Measurements from ENCODE around the gene TMC2.

TMC2 gene

DNA sequence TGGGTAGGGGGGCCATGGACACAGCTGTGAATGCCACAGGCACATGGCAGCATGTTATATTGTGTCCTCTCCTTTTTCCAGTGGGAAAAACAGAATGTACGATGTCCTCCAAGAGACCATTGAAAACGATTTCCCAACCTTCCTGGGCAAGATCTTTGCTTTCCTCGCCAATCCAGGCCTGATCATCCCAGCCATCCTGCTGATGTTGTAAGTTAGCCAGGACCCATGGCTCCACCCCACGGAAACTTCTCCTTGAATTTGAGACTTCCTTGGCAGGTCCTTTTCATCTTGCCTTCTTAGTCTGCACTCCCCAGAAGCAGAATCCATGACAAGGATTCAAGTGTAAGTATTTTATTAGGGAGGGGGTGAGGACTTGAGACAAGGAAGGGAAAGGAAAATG, 87.8 kb downstream of the TMC2 start:
- Mint-ChIP-seq H3K27me3 (peaks cover 28% of the 10 kb centered on the region), H3K4me1 (no peaks in the 10 kb centered on the region), H3K4me3 (no peak overlapping the region), H3K36me3 (ENCODE audit: insufficient read depth) (no peaks in the 10 kb centered on the region), H3K9me3 (no peaks in the 10 kb centered on the region), H3K27ac (ENCODE audit: low read depth) (no peak overlapping the region)
- DNase-seq (ENCODE audit: low spot score in 2 of 2), result no peak
- no peak for ATAC-seq (replicated peaks; ENCODE audit: extremely low read depth, poor library complexity, severe bottlenecking)

DNA sequence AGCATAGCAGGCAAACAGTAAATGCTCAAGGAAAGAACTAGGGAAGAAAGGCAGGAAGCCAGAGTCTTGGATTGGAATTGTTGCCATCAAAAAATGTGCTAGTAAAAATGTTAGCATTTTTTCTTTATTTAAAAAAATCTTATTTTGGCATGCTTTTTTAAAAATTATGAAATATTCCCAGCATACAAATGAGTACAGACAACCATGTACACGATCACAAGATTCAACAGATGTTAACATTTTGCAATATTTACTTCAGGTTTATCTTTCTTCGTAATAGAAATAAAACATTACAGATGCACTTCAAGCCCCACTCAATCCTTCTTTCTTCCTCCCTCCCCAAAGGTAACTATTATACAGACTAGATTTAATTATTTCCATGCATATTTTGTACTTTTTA, 88.7 kb downstream of the TMC2 start:
- ATAC-seq (replicated peaks; ENCODE audit: extremely low read depth, poor library complexity, severe bottlenecking) (no peak), DNase-seq (ENCODE audit: low spot score in 2 of 2) (no peak)
- H3K4me1 Mint-ChIP-seq, result no peaks in the 10 kb centered on the region
- H3K36me3 Mint-ChIP-seq (ENCODE audit: insufficient read depth), result no peaks in the 10 kb centered on the region
- H3K9me3 Mint-ChIP-seq, result no peaks in the 10 kb centered on the region
- H3K27me3 Mint-ChIP-seq, result peaks cover 20% of the 10 kb centered on the region
- no peak overlapping the region for H3K27ac Mint-ChIP-seq (ENCODE audit: low read depth)
- H3K4me3 Mint-ChIP-seq, result no peak overlapping the region

DNA sequence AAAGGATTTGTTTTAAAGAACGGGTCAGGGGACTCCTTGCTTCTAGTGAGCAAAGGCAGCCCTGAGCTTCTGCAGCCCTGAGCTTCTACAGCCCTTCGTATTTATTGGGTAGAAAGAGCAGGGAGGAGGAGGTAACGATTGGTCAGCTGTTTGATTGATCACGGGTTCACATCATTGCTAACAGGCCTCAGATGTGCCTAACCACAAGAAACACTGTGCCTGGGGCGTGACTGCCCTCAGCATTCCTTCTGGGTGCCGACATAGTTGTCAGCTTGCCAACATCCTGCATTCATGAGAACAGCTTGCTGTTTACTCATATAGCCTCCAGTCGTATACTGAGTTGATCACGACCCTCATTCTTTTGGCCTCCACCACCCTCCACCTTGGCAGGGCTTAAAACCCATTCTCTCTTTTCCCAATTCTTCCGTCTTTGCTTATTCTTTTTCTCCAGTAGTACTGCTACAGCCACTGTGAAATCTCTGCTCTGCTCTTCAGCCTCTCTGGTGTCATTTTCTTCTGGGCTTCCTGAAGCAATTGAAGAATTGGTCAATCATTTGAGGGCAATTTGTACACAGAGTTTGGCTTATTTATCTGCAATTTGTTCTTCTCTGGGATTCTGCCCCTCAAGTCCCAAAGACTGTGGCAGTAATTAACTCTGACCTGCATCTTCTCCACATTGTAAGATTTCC, 90.6 kb downstream of the TMC2 start:
- no peak overlapping the region for H3K27ac Mint-ChIP-seq (ENCODE audit: low read depth)
- no peaks in the 10 kb centered on the region for H3K36me3 Mint-ChIP-seq (ENCODE audit: insufficient read depth)
- no peak for DNase-seq (ENCODE audit: low spot score in 2 of 2)

DNA sequence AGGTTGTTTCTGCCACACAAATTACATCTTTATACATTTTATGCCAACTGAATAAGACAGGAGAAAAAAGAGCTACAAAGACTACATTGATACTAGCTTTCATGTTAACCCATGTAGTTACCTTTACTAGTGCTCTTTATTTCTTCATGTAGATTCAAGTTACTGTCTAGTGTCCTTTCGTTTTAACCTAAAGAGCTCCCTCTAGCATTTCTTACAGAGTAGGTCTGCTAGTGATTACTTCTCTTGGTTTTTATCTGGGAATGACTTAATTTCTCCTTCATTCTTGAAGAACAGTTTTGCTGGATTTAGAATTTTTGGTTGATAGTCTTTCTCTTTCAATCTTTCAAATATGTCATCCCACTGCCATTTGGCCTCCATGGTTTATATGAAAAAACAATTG, 94.9 kb downstream of the TMC2 start:
- no peak overlapping the region for H3K27ac Mint-ChIP-seq (ENCODE audit: low read depth)
- no peaks in the 10 kb centered on the region for H3K9me3 Mint-ChIP-seq
- no peaks in the 10 kb centered on the region for H3K36me3 Mint-ChIP-seq (ENCODE audit: insufficient read depth)
- H3K27me3 Mint-ChIP-seq, result peaks cover 21% of the 10 kb centered on the region
- DNase-seq (ENCODE audit: low spot score in 2 of 2) (no peak), ATAC-seq (replicated peaks; ENCODE audit: extremely low read depth, poor library complexity, severe bottlenecking) (no peak)
- no peak overlapping the region for H3K4me3 Mint-ChIP-seq
- H3K4me1 Mint-ChIP-seq, result peaks cover 1% of the 10 kb centered on the region

More for the DNA sequence above, 90.6 kb downstream of the TMC2 start:
- Mint-ChIP-seq H3K27me3 (peaks cover 27% of the 10 kb centered on the region), H3K9me3 (no peaks in the 10 kb centered on the region), H3K4me3 (no peak overlapping the region), H3K4me1 (no peaks in the 10 kb centered on the region)
- no peak for ATAC-seq (replicated peaks; ENCODE audit: extremely low read depth, poor library complexity, severe bottlenecking)

DNA sequence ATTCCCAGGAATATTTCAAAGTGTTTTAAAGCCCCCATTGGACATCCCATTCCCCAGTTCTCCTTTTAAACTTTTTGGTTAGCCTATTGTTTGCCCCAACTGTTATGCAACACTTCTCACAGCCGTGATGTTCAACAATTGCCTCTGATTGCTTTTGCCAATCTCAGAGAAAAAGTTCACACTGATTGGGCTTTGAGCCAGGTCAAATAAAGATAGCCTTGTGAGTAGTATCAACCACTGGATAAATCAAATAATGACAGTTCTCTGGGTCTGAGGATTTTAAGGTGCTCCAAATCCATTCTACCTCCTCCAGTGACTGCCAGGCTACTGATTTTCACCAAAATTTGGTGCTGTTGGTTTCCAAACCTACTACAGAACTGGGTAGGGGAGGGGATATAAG, 97.0 kb downstream of the TMC2 start:
- no peak for ATAC-seq (replicated peaks; ENCODE audit: extremely low read depth, poor library complexity, severe bottlenecking)
- no peak overlapping the region for H3K27ac Mint-ChIP-seq (ENCODE audit: low read depth)

DNA sequence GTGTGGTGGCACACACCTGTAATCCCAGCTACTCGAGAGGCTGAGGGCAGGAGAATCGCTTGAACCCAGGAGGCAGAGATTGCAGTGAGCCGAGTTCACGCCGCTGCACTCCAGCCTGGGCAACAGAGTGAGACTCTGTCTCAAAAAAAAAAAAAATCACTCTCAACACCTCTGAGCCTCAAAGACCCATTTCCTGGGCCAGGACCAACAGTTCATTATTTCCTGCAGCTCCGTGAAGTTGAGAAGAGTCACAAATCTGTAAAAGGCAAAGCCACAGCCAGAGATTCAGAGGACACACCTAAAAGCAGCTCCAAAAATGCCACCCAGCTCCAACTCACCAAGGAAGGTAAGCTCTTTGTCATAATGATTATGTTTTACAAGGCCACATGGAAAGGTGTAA, 100.9 kb downstream of the TMC2 start:
- DNase-seq (ENCODE audit: low spot score in 2 of 2) (no peak), ATAC-seq (replicated peaks; ENCODE audit: extremely low read depth, poor library complexity, severe bottlenecking) (peak; percentile 86)
- H3K4me1 Mint-ChIP-seq, result peaks cover 13% of the 10 kb centered on the region
- H3K27me3 Mint-ChIP-seq, result no peaks in the 10 kb centered on the region
- H3K9me3 Mint-ChIP-seq, result no peaks in the 10 kb centered on the region
- H3K36me3 Mint-ChIP-seq (ENCODE audit: insufficient read depth), result peaks cover 7% of the 10 kb centered on the region
- H3K4me3 Mint-ChIP-seq, result peak overlapping the region; percentile 61
- no peak overlapping the region for H3K27ac Mint-ChIP-seq (ENCODE audit: low read depth)

More for the DNA sequence above, 97.0 kb downstream of the TMC2 start:
- H3K4me1 Mint-ChIP-seq, result peaks cover 13% of the 10 kb centered on the region
- no peak for DNase-seq (ENCODE audit: low spot score in 2 of 2)
- H3K27me3 Mint-ChIP-seq, result peaks cover 21% of the 10 kb centered on the region
- H3K4me3 Mint-ChIP-seq, result no peak overlapping the region
- H3K9me3 Mint-ChIP-seq, result no peaks in the 10 kb centered on the region
- peaks cover 2% of the 10 kb centered on the region for H3K36me3 Mint-ChIP-seq (ENCODE audit: insufficient read depth)

DNA sequence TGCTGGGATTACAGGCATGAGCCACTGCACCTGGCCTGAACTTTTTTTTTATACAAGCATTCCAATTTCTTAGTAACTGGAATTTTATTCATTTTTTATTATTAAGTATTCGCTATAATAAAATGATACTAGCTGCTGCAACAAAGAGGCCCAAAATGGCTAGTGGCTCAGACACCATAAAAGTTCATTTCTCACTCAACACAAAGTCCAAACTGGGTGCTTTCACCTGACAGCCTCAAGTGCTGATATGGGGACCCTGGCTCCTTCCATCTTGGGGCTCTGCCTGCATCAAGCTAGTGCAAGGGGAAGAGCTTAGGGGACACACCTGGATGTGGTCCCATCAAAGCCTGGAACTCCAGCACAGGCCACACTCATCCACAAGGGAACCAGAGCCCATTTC, 103.9 kb downstream of the TMC2 start:
- H3K27me3 Mint-ChIP-seq, result no peaks in the 10 kb centered on the region
- no peak for ATAC-seq (replicated peaks; ENCODE audit: extremely low read depth, poor library complexity, severe bottlenecking)
- DNase-seq (ENCODE audit: low spot score in 2 of 2), result no peak
- no peak overlapping the region for H3K4me3 Mint-ChIP-seq
- no peak overlapping the region for H3K27ac Mint-ChIP-seq (ENCODE audit: low read depth)
- no peaks in the 10 kb centered on the region for H3K9me3 Mint-ChIP-seq
- H3K36me3 Mint-ChIP-seq (ENCODE audit: insufficient read depth), result peaks cover 9% of the 10 kb centered on the region
- peaks cover 13% of the 10 kb centered on the region for H3K4me1 Mint-ChIP-seq

DNA sequence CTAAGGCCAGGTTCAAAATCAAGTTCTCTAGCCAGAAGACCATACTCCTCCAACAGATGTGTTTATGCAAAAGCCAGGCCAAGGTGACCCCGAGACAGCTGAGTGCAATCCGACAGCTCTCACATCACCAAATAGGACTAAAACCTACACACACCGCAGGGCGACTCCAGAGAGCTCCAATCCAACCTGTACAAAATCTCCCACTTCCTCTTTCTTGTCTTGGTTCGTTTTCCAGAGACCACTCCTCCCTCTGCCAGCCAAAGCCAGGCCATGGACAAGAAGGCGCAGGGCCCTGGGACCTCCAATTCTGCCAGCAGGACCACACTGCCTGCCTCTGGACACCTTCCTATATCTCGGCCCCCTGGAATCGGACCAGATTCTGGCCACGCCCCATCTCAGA, 104.5 kb downstream of the TMC2 start:
- no peak for ATAC-seq (replicated peaks; ENCODE audit: extremely low read depth, poor library complexity, severe bottlenecking)
- Mint-ChIP-seq H3K4me3 (no peak overlapping the region), H3K27me3 (no peaks in the 10 kb centered on the region), H3K36me3 (ENCODE audit: insufficient read depth) (peaks cover 9% of the 10 kb centered on the region), H3K27ac (ENCODE audit: low read depth) (peak overlapping the region; percentile 52), H3K4me1 (peaks cover 13% of the 10 kb centered on the region), H3K9me3 (no peaks in the 10 kb centered on the region)
- DNase-seq (ENCODE audit: low spot score in 2 of 2), result no peak

DNA sequence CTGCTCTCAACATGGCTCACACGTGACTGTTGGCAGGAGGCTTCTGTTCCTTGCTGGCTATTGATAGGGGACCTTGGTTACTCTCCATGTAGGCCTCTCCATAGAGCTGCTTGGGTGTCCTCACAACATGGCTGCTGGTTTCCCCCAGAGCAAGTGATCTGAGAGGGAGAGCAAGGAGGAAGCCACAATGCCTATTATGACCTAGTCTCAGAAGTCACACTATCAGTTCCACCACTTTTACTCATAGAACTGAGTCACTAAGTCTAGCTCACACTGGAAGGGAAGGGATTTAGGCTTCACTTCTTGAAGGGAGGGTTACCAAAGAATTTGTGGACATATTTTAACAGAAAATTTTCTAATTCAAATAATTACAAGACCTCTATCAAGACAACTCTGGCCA, 107.3 kb downstream of the TMC2 start:
- H3K4me3 Mint-ChIP-seq, result no peak overlapping the region
- ATAC-seq (replicated peaks; ENCODE audit: extremely low read depth, poor library complexity, severe bottlenecking) (no peak), DNase-seq (ENCODE audit: low spot score in 2 of 2) (no peak)
- no peaks in the 10 kb centered on the region for H3K27me3 Mint-ChIP-seq
- H3K9me3 Mint-ChIP-seq, result no peaks in the 10 kb centered on the region
- no peaks in the 10 kb centered on the region for H3K4me1 Mint-ChIP-seq
- H3K27ac Mint-ChIP-seq (ENCODE audit: low read depth), result no peak overlapping the region
- H3K36me3 Mint-ChIP-seq (ENCODE audit: insufficient read depth), result peaks cover 7% of the 10 kb centered on the region

DNA sequence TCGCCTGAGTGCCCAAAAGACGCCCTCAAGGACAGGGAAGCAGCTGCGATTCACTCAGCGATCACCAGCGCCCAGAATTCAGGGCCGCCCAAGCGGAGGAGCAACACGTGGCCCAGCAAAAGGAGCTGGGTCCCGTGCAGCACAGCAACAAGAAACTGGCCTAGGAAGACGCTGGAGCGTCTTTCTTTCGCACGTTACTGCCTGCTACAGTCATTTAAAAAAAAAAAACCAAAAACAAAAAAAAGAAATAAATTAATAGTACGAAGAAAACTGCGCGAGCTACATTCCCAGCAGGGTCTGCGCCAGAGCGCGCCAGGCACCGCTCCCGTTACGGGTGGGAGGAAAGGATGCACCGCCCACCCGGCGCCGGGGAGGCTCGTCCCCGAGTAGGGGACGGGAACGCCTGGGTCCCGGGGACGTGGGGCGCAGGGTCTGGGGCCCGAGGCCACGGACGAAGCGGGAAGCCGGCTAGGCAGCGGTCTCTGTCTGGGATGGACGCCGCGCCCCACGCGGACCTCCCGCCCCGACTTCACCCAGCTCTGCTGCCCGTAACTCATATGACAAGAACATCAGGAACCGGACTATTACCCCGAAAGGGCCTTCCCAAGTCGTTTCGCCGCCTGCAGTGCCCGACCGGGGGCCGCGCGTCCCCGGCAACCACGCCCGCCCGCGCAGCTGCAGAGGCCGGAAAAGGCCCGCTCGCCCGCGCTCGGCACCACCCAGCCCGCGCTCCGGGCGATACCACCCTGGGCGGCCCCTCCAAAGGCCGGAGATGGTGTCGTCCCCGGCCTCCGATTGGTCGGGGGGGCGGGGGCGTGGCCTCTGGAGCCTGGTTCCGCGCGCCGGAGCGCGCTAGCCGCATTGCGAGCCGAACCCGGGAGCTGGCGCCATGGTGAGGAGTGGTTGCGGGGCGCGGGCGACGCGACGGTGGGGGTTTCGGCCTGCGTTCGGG, 115.7 kb downstream of the TMC2 start, which contains the start of gene NOP56:
NOP56 (plus strand) TSS at position 861 of the 952 bp plus-strand sequence; CDS start at position 890, 29 bp downstream.
- H3K27ac Mint-ChIP-seq (ENCODE audit: low read depth), result peak within 1 kb of the TSS; percentile 93
- peaks cover 39% of the 10 kb centered on the region for H3K36me3 Mint-ChIP-seq (ENCODE audit: insufficient read depth)
- H3K27me3 Mint-ChIP-seq, result no peaks in the 10 kb centered on the region
- peak within 1 kb of the TSS; percentile 86 for H3K4me3 Mint-ChIP-seq
- peaks cover 25% of the 10 kb centered on the region for H3K4me1 Mint-ChIP-seq
- no peaks in the 10 kb centered on the region for H3K9me3 Mint-ChIP-seq
- ATAC-seq (replicated peaks; ENCODE audit: extremely low read depth, poor library complexity, severe bottlenecking) (peak; percentile 90), DNase-seq (ENCODE audit: low spot score in 2 of 2) (peak; percentile 92 to 95)

DNA sequence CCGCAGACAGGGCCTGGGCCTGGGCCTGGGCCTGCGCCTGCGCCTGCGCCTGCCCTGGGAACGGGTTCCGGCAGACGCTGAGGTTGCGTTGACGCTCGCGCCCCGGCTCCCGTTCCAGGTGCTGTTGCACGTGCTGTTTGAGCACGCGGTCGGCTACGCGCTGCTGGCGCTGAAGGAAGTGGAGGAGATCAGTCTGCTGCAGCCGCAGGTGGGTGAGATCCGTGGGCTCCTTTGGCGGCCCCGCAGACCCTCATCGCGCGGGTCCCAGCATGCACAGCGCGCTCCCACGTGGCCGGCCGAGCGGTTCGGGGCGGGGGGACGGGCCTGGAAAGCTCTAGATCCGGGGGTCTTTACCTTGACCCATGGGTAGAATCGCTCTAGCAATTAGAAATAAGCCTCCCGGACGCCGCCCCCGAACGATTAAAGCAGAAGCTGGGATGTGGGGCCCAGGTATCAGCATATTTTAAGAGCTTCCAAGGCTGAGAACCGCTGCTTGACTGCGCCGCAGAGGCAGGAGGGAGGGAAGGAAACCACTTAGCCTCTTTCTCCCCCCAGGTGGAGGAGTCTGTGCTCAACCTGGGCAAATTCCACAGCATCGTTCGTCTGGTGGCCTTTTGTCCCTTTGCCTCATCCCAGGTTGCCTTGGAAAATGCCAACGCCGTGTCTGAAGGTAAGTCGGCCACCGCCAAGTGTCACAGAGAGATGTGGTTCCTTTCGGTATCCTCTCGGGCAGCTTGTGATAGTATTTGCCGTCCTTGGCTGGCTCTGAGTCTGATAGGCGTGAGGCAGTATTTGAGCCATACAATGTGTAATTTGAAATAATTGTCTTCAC, 116.6 kb downstream of the TMC2 start:
- Mint-ChIP-seq H3K4me1 (peaks cover 25% of the 10 kb centered on the region), H3K27me3 (no peaks in the 10 kb centered on the region), H3K4me3 (peak overlapping the region; percentile 86), H3K36me3 (ENCODE audit: insufficient read depth) (peaks cover 48% of the 10 kb centered on the region), H3K9me3 (no peaks in the 10 kb centered on the region), H3K27ac (ENCODE audit: low read depth) (peak overlapping the region; percentile 93)
- DNase-seq (ENCODE audit: low spot score in 2 of 2), result peak in 1 of 2 donors; percentile 41
- peak; percentile 46 for ATAC-seq (replicated peaks; ENCODE audit: extremely low read depth, poor library complexity, severe bottlenecking)
